NCI-H187 (cell line): ENCODE results near the gene SLC25A27.
"Not testable (repeated sequence)": the region's sequence is repeated elsewhere in the genome, so short reads cannot be mapped to it uniquely, and the experiment has no call there.

ENCODE experiments used
- DNase-seq, 2 experiments: peaks; one replicate each; lab custom pipeline; 2025; lab: John Stamatoyannopoulos, UW

The SLC25A27 gene, protein sequence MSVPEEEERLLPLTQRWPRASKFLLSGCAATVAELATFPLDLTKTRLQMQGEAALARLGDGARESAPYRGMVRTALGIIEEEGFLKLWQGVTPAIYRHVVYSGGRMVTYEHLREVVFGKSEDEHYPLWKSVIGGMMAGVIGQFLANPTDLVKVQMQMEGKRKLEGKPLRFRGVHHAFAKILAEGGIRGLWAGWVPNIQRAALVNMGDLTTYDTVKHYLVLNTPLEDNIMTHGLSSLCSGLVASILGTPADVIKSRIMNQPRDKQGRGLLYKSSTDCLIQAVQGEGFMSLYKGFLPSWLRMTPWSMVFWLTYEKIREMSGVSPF

DNA sequence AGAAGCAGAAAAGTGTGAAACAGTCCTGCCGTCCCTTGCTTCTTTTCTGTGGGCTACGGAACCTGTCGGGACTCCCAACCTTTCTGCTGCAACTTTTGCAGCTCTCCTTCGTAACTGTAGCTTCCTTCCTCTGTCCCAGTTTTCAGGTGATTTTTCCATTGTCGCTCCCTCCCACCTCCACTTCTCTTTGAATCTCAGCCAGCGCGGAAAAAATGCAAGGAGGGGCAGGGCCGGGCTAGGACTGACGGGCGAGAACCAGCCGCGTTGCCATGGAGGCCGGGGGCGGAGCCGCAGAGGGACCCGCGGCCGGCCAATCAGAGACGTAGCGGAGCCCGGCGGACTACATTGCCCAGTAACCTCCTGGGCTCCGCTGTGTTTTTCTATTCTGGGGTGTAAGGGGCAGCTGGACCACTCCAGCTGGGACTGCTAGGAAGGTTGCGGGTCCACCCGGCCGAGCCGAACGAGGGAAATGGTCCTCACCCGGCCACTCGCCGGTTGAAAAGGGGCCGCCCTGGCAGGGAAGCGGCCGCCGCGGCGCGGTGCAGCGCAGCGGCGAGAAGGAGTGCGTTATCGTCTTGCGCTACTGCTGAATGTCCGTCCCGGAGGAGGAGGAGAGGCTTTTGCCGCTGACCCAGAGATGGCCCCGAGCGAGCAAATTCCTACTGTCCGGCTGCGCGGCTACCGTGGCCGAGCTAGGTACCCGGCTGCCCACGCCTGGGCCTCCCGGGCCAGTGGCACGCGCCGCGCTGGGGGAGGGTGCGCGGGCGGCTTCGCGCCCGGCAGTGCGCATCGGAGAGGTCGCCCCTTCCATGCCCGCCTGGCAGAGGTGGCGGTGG lies at the start of gene SLC25A27, which contains the start of gene CYP39A1:
SLC25A27 (plus strand) TSS at position 373 of the 836 bp plus-strand sequence; CDS start at position 591, 218 bp downstream.
CYP39A1 (minus strand) TSS at position 216 of the 836 bp plus-strand sequence. CDS start 236 bp downstream, outside the sequence.
- DNase-seq: peak; percentile 59 to 76

DNA sequence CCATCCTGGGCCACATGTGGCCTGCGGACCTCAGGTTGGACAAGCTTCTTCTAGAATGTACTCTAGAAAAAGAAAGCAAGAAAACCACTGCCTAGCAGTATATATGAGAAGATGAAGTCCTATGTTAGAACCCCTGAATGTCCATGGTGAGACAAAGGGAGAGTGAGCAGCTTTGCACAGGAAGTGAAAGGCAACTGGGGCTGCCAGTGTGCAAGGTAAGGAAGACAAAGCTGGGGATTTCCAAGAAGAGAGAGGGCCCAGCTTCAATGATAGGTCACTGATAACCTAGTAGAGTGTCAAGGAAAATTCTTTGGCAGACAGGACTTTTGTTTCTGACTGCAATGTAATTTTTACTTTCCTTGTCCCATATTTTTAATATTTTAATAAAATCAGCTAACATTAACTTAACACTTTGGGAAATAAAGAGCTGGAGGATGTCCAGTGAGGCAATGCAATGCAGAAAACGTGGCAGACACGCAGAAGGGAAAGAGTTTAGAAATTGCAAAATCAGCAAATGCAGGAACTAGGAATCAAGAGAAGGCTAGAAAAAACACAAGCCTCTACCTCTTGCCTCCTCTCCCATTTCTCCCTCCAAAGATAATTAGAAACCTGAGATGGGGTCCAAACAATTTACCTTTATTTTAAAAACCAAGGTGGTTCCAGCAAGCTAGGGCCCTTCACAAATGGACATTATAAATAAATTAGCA lies 47.5 kb upstream of the SLC25A27 start:
- no peak for DNase-seq

DNA sequence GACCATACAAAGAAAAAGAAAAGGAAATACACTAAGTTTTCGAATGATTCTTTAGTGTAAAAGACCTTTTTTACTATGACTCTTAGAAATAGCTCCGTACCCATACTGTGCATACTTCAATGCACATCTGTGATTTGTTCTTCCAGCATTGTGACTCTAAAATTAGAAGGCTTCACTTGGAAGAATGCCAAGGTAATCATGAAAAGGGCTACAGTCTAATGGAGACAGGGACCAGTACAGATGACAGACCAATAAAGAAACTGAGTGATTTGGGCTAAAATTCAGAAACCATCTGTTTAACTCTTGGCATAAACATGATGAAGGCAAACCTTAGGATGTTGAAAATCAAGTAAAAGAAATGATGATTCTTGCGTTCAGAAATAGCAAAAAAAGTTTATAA lies 46.4 kb upstream of the SLC25A27 start:
- DNase-seq: no peak

DNA sequence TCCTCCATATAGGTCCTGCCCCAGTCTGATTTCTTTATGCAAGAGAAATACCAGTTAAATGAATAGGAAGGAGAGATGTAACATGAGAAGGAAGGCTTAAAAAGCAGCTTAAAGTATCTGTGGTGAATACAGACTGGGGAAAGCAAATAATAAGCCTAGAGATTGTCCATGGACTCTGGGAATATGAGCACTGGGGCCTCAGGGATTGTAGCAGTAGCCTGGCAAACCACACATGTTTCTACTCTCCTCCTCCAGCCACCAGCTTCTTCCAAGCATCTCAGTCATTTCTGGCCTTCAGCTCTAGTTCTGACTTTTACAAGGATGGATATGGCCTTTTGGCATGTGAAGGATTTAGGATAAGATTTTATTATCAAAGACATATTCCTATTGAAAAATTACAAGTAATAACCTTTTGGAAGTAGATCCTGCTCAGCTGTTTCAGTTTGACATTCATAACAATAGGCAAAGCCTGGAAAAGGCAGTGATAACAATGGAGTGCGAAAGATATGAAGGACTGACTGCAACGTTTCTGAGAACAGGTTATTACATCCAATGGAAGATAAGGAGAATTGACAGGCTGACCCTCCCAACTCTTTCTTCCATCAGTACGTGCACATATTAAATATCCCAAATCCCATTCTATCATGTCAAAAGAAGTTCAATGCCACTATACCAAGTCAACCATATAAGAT lies 41.8 kb upstream of the SLC25A27 start:
- DNase-seq: no peak

DNA sequence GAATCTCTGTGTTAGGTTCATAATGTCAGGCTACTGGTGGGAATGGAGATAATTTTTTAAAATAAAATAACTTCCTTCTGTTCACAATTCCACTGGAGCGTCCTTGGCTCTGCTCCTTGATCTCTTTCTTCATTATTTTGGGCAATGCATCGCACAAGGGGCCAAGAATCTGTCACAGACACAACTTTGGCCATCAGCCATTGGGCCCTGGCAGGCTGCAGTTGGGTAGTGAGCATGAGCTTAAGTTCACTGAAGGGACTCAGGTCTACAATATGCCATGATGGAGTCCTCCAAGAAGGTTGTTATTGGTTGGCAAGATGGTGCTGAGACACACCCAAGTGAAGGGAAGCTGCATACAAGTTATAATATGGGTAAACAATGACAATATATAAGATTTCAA lies 40.1 kb upstream of the SLC25A27 start:
- no peak for DNase-seq

DNA sequence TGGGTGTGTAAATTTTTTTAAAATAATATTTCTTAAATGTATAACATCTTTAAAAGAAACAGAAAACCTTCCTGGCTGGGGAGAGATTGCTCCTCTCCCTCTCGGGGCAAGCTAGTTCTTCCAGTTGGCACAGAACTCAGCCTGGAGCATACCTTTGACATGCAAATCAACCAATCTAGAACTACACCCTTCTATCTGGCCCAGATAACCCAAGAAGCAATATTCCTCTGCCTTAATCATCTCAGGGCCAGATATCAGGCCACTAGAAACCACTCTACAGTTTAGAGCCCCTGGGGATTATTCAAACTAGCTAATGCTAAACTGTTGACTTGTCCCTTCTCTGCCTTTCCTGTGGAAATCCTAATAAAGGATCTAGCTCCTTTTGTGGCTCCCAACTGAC lies 34.0 kb upstream of the SLC25A27 start:
- DNase-seq: no peak

DNA sequence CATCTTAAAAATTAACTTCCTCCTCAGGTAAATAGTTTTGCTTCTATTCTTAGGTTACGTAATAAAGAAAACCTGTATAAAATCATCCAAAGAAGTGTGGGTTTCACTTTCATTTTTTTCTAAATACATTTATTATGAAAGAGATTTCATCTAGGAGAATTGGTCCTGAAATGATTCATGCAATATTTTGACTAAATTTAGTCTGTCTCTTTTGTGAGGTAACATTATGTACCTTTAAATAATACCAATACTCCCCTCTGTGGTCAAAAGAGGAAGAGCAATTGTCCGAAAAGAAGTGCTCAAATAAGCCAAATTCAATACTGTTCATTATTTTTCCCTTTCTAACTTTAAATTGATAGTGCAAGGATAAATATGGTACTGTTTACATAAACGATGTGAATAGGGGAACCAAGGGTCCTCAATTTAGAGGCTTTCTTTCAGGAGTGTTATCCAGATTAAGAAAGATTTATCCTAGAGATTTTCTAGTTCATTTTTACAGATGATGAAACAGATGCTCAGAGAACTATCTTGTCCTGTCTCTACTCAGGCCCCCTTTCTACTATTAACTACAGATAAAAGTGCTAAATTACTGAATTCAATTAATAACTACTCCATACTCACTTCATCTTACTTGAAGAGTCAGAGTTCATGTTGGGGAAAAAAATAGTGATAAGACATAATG lies 26.4 kb upstream of the SLC25A27 start:
- no peak for DNase-seq

DNA sequence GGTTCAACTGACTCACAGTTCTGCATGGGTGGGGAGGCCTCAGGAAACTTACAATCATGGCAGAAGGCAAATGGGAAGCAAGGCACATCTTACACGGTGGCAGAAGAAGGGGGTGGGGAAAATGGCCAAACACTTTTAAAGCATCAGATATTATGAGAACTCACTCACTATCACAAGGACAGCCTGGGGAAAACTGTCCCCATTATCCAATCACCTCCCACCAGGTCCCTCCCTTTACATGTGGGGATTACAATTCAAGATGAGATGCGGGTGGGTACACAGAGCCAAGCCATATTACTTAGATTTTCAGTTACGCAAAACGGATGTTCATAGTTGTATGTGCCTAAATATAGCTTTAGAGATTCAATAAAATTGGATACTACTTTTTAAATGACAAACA lies 25.8 kb upstream of the SLC25A27 start:
- DNase-seq: no peak

DNA sequence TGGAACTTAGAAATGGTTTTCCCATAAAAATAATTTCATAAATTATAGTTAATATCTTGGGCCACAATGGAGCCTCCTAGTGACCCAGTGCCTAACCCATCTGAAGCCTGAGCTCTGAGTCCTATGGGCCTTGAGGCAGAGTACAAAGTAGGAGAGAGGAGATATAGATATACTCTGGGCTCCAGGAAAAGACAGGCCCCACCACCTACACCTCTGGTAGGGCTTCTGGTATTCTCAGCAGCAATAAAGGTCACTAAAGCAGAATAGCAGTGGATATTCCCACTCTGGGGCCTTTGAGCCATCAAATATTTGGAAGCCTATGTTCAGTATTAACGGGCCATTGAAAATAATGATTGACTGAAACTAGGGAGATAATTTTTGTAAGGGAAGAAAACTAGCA lies 24.3 kb upstream of the SLC25A27 start:
- no peak for DNase-seq

DNA sequence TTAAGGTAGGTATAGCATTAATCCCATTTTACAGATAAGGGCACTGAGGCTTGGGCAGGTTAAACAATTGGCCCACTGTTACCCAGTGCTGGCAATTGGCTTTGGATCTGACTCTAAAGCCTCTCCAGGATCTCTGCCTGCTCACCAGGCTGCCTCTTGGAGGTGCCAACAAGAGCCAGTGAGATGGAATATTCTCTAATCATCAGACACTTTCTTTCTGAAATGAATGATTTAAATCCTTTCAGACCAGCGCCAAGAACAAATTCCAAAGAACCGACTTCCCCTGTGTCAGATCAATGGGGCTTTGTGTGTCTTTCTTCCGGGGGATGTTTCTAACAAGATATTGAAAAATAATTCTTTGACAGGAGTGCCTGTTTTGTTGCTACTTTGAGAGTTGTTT lies 23.8 kb upstream of the SLC25A27 start:
- no peak for DNase-seq

DNA sequence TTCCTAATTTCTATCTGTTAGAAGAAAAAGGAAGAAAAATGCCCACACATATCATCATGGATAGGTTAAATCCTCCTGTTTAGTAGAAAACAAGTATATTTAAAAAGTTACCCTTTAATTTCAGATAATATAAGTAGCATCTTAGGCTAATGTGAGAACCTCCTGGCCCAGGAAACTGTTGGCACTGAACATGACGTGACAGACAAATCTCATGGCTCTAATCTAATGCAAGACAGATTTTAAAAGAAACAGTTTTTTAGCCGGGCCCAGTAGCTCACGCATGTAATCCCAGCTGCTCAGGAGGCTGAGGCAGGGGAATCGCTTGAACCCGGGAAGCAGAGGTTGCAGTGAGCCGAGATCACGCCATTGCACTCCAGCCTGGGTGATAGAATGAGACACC lies 23.1 kb upstream of the SLC25A27 start:
- DNase-seq: no peak

DNA sequence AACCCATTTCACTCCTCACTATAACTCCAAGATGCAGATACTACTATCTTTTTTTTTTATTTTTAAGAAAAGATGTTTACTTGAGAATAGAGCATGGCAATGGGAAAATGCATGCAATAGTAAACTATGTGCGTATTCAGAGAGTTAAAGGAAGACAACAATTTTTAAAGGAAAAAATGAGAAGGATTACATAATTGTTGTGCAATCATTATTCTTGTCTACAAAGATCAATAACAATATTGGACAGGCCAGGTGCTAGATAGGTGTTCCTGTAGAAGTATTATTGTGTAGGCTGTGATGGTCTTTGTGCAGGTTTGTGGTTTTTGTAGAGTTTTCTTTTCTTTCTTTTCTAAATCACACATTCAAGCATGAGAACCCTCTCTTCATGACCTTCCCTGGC lies 20.7 kb upstream of the SLC25A27 start:
- no peak for DNase-seq

DNA sequence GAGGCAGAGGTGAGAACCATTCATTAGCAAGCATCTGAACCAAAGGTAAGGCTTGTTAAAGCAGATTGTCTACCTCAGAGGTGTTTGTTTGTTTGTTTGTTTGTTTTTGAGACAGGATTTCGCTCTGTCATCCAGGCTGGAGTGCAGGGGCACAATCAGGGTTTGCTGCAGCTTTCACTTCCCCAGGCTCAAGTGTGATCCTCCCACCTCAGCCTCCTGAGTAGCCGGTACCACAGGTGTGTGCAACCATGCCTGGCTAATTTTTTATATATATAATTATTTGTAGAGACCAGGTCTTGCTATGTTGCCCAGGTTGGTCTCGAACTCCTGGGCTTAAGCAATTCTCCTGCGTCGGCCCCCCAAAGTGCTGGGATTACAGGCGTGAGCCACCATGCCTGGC lies 17.3 kb upstream of the SLC25A27 start:
- DNase-seq: no peak

DNA sequence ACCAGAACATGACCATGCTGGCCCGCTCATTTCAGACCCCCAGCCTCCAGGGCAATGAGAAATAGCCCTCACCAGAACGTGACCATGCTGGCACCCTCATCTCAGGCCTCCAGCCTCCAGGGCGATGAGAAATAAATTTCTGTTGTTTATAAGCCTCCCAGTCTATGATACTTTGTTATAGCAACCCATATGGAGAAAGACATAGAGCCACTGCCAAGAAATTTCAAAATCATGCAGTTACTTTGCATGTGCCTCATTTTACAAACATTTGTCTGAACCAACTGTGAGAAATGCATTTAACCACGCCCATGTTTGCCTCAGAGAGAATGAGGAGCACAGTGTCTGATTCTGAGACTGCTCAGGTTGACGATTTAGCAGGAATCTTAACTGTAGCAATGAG lies 15.6 kb upstream of the SLC25A27 start:
- DNase-seq: no peak

DNA sequence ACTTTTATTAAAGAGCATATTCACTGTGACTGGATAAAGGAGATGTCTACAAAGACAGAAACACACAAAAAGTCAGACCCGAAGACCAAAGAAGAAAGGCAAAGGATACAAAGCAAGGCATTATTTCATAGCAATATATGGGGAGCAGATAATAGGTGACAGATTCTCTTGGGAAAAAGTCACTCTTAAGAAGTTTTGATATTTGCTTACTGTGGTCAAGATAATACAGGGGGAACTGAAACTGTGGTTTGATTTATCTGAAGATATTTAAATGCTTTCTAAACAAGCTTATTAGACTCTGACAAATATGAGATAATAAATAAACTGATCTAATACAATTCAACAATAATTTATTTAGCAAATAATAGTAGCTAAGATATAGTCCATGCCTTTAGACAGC lies 14.8 kb upstream of the SLC25A27 start:
- DNase-seq: no peak

DNA sequence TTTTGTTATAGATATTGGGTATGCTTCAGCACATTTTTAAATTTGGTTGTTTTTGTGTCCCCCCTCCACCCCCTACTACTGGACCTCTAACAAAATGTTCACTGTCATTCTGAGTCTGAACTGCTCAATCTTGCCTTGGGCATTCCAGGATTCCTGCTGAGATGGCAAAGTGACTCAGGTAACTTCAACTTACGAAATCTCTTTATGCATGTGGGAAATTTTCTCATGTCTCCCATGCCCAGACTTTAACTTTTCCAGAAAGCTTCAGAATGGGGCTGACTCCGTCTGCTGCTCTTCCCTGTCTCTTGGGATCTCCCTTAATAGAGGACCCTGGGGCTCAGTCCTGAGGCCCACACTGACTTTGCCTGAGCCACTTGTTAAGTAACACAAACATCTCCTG lies 14.1 kb upstream of the SLC25A27 start:
- DNase-seq: no peak

DNA sequence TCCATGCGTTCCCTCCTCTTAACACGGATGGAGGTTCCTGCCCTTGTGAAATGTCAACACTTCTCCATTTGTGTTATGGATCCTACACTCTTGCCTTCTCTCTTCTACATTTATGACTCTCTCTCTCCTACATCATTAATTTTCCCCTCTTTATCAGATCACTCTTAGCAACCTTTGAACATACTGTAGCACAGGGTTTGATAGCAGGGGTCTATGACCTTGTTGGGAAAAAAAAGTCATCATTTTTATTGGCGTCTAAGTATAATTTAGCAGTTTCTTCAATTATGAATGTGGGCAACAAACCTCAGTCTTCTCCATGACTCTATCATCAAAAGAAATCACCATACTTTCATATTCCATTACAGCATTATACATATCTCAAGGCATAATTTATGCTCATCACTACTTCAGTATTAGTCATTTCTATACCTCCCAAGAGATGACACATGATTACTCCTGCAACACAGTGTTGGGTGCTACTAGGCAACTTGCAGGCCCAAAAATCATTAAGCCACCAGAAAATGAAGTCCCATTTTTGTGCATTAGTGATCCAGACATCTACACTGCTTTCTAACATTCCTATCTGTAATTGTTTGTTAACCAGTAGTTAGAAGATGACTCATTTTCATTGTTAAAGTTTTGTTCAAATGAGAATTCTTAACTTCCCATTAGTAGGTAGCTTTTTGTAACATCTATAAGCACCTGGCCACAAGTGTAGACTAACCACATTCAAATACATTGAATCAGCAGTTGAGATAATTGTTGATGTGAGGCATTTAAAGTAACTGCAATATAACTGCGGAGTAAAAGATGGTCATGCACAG lies 9.6 kb upstream of the SLC25A27 start:
- DNase-seq: no peak

DNA sequence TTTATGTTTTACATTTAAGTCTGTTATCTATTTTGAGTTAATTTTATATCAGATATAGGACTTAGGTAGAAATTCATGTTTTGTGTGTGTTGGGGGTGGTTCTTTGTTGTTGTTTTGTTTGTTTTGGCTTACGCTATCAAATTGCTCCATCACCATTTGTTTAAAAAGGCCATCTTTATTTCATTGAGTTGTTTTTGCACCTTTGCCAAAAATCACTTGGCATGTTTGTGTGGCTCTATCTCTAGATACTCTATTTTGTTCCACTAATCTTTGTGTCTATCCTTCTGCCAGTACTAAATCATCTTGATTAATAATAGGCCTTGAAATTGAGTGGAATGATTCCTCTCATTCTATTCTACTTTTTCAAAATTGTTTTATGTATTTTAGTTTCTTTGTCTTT lies 7.5 kb upstream of the SLC25A27 start:
- DNase-seq: no peak

DNA sequence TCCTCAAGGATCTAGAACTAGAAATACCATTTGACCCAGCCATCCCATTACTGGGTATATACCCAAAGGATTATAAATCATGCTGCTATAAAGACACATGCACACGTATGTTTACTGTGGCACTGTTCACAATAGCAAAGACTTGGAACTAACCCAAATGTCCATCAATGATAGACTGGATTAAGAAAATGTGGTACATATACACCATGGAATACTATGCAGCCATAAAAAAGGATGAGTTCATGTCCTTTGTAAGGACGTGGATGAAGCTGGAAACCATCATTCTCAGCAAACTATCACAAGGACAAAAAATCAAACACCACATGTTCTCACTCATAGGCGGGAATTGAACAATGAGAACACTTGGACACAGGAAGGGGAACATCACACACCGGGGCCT lies 4.7 kb upstream of the SLC25A27 start:
- not testable (repeated sequence) for DNase-seq

DNA sequence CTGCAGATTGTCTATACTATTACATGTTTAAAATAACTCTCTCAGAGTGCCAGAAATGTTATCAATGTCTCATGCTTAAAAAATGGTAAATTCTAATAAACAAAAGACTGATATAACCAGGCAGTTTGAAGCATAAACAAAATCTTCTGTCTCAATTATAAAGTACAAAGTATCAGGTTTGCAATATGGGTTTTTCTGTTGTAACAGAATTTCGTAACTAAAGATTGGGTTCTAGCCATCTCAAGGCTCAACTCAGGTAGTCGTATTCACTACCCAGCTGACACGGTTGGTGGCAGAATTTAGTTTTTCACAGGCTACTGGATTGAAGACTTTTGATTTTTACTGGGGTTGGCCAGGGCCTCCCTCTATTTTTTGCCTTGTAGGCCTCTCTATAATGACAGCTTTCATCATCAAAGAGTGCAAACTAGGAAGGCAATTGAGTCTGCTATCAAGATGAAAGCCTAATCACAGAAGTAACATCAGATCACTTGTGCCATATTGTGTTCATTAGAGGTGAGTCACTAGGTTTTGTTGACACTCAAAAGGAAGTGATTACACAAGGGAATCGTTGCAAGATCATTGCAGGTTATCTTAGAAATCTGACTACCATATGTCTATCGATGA lies 3.8 kb upstream of the SLC25A27 start:
- no peak for DNase-seq
